Stimulated activated CD8-positive, alpha-beta memory T cell treated with anti-CD3 and anti-CD28 coated beads, Interleukin-2, amount 100 ng/mL, for 48 hours (primary cell): ENCODE data around the gene LCN10.
A peak's percentile ranks its signal among the peaks of the same experiment; 100 is the strongest.
"Not testable (repeated sequence)": the region's sequence is repeated elsewhere in the genome, so short reads cannot be mapped to it uniquely, and the experiment has no call there.

ENCODE experiments used
- DNase-seq, 2 donors: peaks; one replicate each; pipeline ENCODE4 v3.0.0-alpha.2; 2020; ENCODE audit warnings: low read depth in 2 of 2

The LCN10 gene

DNA sequence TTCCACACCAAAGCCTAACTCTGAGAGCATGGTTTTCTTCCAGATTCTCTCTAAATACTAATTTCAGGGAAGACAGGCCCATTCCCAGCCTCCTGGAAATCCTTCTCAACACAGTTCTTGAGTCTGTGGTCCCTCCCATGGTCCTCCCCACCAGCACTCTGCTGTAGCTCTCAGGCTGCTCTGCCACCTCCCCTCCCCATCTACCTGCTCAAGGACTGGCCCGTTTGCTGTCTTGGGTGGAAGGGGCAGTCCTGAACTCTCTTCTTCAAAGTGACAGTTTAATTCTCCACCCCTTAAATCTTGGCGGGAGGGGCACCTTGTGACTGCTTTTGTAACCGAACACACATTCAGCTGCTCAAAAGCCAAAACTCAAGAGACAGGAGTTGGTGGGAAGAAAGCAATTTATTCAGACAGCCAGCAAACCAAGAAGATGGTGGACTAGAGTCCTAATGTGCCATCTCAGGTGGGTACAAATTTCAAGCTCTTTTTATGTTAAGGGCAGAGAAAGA, 29.2 kb upstream of the LCN10 start:
- no peak for DNase-seq

- DNase-seq: peak in 1 of 2 donors; percentile 44
Observed at GRCh38 chr9:136769710-136770191, 27.0 kb upstream of the LCN10 start.

- DNase-seq: peak in 1 of 2 donors; percentile 36
Observed at GRCh38 chr9:136766410-136767120, 23.8 kb upstream of the LCN10 start.

DNA sequence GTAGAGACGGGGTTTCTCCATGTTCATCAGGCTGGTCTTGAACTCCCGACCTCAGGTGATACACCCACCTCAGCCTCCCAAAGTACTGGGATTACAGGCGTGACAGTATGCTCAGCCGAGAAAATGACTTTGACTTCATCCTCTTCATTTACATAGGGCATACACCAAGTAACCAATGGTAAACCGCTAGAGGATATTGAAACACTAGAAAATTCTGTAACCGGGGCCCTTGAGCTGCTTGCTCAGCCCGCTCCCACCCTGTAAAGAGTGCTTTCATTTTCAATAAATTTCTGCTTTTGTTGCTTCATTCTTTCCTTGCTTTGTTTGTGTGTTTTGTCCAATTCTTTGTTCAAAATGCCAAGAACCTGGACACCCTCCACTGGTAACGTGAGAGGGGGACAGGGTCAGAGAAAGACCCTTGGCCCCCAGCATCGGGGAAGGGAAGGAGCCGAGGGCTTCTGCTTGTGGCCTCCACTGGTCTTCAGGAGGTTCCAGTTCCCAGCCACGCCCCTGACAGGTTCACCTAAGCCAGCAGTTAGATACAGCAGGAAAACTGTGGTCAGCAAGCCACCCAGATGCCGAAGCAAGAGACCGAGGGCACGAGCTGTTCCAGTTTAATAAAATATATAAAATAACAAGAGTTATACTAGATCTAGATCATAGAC, 23.1 kb upstream of the LCN10 start:
- not testable (repeated sequence) for DNase-seq

- no peak for DNase-seq
Observed at GRCh38 chr9:136765041-136765440, 22.3 kb upstream of the LCN10 start.

GRCh38 chr9:136764301-136764891, 21.7 kb upstream of the LCN10 start, which contains the start of gene LCN15:
Gene LCN15 (minus strand): TSS chr9:136764518. CDS start chr9:136764488, 30 bp downstream.
- DNase-seq: no peak

- no peak for DNase-seq
Observed at GRCh38 chr9:136763649-136764035, 20.9 kb upstream of the LCN10 start.

GRCh38 chr9:136762915-136763648, 20.3 kb upstream of the LCN10 start:
- DNase-seq: peak; percentile 50 to 61

GRCh38 chr9:136762221-136762691, 19.5 kb upstream of the LCN10 start:
- DNase-seq: no peak

DNA sequence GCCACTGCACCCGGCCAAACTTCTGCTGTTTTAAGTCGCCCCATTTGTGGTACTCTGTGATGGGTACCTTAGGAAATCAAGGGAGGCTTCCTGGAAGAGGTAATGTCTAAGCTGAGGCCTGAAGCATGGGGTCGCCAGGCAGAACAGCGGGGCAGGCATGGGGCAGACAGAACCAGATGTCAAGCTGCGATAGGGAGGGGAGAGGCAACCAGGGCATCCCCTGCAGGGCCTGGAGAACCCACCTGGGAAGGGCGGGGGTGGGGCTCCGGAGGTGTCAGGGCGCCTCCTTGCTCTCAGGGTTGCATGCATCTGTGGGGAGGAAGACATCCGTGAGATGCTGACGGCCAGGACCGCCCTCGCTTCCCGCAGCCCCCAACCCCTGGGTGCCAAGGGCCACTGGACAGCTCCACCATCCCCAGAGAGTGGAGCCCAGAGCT, 18.8 kb upstream of the LCN10 start:
- no peak for DNase-seq

DNA sequence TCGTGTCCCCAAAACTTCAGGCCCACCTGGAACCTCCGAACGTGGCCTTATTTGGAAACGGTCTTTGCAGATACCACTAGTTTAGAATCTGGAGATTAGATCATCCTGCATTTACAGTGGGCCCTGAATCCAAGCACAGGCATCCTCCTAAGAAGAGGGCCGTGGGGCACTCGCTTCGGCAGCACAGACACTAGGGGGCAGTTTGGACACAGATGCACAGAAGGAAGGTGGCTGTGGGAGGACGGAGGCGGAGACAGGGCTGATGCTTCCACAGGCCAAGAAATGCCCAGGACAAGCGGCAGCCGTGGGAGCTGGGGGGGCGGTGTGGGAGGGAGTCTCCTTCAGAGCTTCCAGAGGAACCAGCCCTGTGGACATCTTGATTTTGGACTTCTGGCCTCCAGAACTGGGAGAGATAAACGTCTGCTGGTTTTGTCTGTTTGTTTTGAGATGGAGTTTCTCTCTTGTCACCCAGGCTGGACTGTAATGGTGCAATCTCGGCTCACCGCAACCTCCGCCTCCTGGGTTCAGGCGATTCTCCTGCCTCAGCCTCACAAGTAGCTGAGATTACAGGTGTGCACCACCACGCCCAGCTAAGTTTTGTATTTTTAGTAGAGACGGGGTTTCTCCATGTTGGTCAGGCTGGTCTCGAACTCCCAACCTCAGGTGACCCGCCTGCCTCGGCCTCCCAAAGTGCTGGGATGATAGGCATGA, 18.2 kb upstream of the LCN10 start:
- not testable (repeated sequence) for DNase-seq

DNA sequence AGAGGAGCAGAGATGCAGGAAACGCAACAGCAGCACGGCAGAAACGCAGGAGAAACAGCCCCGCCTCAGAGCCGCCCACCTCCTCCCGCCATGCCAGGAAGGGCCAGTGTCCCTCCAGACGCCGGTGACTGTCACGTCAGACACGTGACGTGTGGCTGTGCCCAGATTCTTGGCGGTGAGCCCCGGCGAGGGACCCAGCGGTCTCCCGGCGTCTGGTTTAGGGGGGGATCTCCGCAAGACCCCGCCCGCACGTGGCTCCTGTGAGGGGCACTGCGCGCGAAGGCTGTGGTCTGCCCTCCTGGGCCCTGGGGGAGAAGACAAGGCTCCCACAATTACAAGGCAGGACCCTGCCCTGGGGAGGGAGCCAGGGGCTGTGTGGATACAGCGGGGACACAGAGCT, 17.7 kb upstream of the LCN10 start:
- DNase-seq: no peak

GRCh38 chr9:136759436-136760325, 16.9 kb upstream of the LCN10 start:
- no peak for DNase-seq

DNA sequence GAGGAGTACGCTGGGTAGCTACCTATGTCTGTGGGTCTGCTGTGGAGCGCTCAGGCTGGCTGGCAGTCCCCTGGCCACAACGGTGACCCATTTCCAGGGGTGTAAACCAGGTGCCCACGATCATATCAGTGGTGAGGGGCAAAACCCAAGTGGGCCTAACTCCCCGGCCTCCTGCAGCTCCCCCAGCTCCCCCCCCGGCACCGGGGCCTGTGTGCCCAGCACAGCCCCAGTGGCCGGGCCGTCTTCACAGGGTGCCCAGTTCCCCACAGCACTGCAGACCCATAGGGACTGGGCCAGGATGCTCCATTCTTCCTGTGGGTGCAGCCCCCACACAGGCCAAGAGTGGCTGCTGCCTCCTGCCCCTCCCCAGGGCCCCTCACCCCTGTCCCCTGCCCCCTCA, 16.3 kb upstream of the LCN10 start:
- DNase-seq: no peak

DNA sequence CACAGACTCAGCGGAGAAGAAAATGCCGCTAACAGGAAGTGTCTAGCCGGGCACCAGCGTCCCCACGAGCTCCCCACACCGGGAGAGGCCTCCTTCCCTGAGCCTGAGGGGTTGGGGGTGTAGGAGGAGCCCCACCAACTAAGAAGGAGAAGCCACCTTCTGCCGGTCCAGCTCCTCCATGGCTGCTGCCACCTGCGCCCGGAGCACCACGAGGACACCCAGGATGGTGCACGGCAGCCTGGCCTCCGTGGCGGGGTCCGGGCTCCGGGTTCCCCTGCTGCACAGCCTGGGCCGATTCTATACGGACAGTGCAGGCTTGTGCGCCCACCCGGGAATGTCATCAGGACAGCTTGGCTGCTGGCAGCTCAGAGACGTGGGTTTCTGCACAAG, 15.0 kb upstream of the LCN10 start:
- no peak for DNase-seq

DNA sequence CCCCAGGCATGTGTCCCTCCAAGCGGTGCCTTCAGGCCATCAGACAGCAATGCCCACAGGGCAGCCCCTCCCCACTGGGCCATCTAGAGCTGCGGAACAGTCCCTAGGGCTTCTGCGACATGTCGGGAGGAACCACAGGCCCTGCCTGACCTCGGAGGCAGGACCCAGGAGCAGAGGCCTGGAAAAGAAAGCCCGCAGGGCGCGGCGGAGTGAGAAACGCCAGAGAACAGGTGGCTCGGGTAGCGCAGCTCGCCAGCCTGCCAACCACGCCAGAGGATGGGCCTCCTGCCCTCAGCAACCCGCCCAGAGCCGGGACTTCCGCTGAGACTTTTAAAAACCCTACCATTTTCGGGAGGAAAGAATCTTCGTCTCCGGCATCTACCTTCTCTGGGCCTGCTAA, 14.6 kb upstream of the LCN10 start:
- DNase-seq: no peak

- DNase-seq: no peak
Observed at GRCh38 chr9:136756836-136757235, 14.1 kb upstream of the LCN10 start.

GRCh38 chr9:136756134-136756438, 13.3 kb upstream of the LCN10 start:
- no peak for DNase-seq

- DNase-seq: not testable (repeated sequence)
Observed at GRCh38 chr9:136755302-136756133, 12.8 kb upstream of the LCN10 start.
